Activated T-cell treated with anti-CD3 and anti-CD28 coated beads for 48 hours (primary cell): ENCODE results near the gene COL6A1.

Experiments
- DNase-seq: peaks from one replicate; pipeline ENCODE4 v3.0.0-alpha.2; 2020; ENCODE audit warnings: low read depth

Gene COL6A1

GRCh38 chr21:45981151-45982091 is at the start of gene COL6A1:
Gene COL6A1 (plus strand): TSS chr21:45981770. CDS start chr21:45981851, 81 bp downstream.
- peak; percentile 32 for DNase-seq

- peak; percentile 8 for DNase-seq
Measured at GRCh38 chr21:45932922-45933502, 48.6 kb upstream of the COL6A1 start.

GRCh38 chr21:45934085-45934484 is 47.5 kb upstream of the COL6A1 start:
- no peak for DNase-seq

GRCh38 chr21:45934554-45934953 is 47.0 kb upstream of the COL6A1 start:
- no peak for DNase-seq

GRCh38 chr21:45935628-45936027 is 45.9 kb upstream of the COL6A1 start:
- DNase-seq, result no peak

GRCh38 chr21:45937721-45938452 is 43.7 kb upstream of the COL6A1 start:
- DNase-seq, result no peak

- DNase-seq, result no peak
Measured at GRCh38 chr21:45938453-45938755, 43.2 kb upstream of the COL6A1 start.

- DNase-seq, result no peak
Measured at GRCh38 chr21:45938811-45939520, 42.6 kb upstream of the COL6A1 start.

GRCh38 chr21:45939521-45940045 is 42.0 kb upstream of the COL6A1 start:
- DNase-seq, result no peak

- no peak for DNase-seq
Measured at GRCh38 chr21:45940091-45940490, 41.5 kb upstream of the COL6A1 start.

- DNase-seq, result no peak
Measured at GRCh38 chr21:45940621-45941337, 40.8 kb upstream of the COL6A1 start.

- no peak for DNase-seq
Measured at GRCh38 chr21:45941338-45941710, 40.2 kb upstream of the COL6A1 start.

- DNase-seq, result no peak
Measured at GRCh38 chr21:45941717-45942546, 39.6 kb upstream of the COL6A1 start.

GRCh38 chr21:45942755-45943629 is 38.6 kb upstream of the COL6A1 start:
- DNase-seq, result no peak

- no peak for DNase-seq
Measured at GRCh38 chr21:45943630-45944540, 37.7 kb upstream of the COL6A1 start.

- no peak for DNase-seq
Measured at GRCh38 chr21:45944601-45945000, 37.0 kb upstream of the COL6A1 start.

- DNase-seq, result no peak
Measured at GRCh38 chr21:45945066-45945867, 36.3 kb upstream of the COL6A1 start.

GRCh38 chr21:45945868-45946210 is 35.7 kb upstream of the COL6A1 start:
- no peak for DNase-seq
